Small intestine (tissue), 7 donors: ENCODE results near the gene TICRR. TPM values are rescaled to one million over a fixed set of nuclear protein-coding genes. Genes with fewer than 3 reads are reported as not detected.
A peak's percentile ranks its signal among the peaks of the same experiment; 100 is the strongest.

Source experiments
- DNase-seq, 2 donors: peaks; one replicate each; pipeline versions ENCODE4 v3.0.0 to v3.0.0-alpha.2; 2013
- FAIRE-seq: peaks from 2 replicates; lab custom pipeline; 2012; peaks lifted over from hg19 to GRCh38; lab: Jason Lieb, UNC
- H3K27ac ChIP-seq, 3 donors: one replicate each; pipeline ENCODE4 v1.5.1; 2013; ENCODE audit warnings: low read length in 2 of 3, mild to moderate bottlenecking in 2 of 3, control low read depth in 1 of 3, inconsistent platforms in 1 of 3, low read depth in 1 of 3, moderate library complexity in 1 of 3
- H3K27me3 ChIP-seq, 3 donors: one replicate each; pipeline ENCODE4 v1.6.1; 2013; ENCODE audit warnings: low read length in 3 of 3, inconsistent platforms in 1 of 3; ENCODE audit not compliant: control insufficient read depth in 3 of 3, insufficient read depth in 3 of 3
- H3K36me3 ChIP-seq, 3 donors: one replicate each; pipeline ENCODE4 v1.6.1; 2013; ENCODE audit warnings: low read length in 3 of 3, inconsistent platforms in 1 of 3, low read depth in 1 of 3, mild to moderate bottlenecking in 1 of 3, moderate library complexity in 1 of 3; ENCODE audit not compliant: control insufficient read depth in 3 of 3, insufficient read depth in 2 of 3
- H3K4me1 ChIP-seq, 3 donors: one replicate each; pipeline ENCODE4 v1.6.1; 2013; ENCODE audit warnings: low read length in 2 of 3, inconsistent platforms in 1 of 3, low read depth in 1 of 3, mild to moderate bottlenecking in 1 of 3, moderate library complexity in 1 of 3; ENCODE audit not compliant: control insufficient read depth in 3 of 3, insufficient read depth in 2 of 3
- H3K4me3 ChIP-seq, 3 donors: one replicate each; pipeline ENCODE4 v1.5.1; 2013; ENCODE audit warnings: low read length in 3 of 3, control low read depth in 1 of 3, inconsistent platforms in 1 of 3, low read depth in 1 of 3, mild to moderate bottlenecking in 1 of 3, moderate library complexity in 1 of 3
- H3K9me3 ChIP-seq, 2 donors: one replicate each; pipeline ENCODE4 v1.6.1; 2013; ENCODE audit warnings: low read depth in 1 of 2, low read length in 1 of 2; ENCODE audit not compliant: control insufficient read depth in 2 of 2, insufficient read depth in 1 of 2
- WGBS, 3 donors: extraction: QIAGEN DNeasy Blood & Tissue Kit; methylation state at CpG; one replicate each; pipeline ENCODE4 v1.1.7; 2013; 5-methylcytosine and 5-hydroxymethylcytosine counted together
- polyA plus RNA-seq, 4 donors: library from polyadenylated mRNA; stranded (reverse) in 3 of 4; unstranded in 1 of 4; fragments of 200-250 nt in 3 of 4; fragments of 120-200 nt in 1 of 4; gene quantifications; one replicate each; pipeline versions ENCODE4 v1.2.1 to v1.2.3, GENCODE V29; 2013
- donor health status: healthy with polysubstance abuse.
- donor health status: control.
- donor health status: control.
- donor health status: Bipolar disorder and iron deficiency.
- donor health status: healthy.

Gene TICRR
- polyA plus RNA-seq, 4 donors: 0.22 to 4.1 (median 3.7) TPM; not detected in 1

DNA sequence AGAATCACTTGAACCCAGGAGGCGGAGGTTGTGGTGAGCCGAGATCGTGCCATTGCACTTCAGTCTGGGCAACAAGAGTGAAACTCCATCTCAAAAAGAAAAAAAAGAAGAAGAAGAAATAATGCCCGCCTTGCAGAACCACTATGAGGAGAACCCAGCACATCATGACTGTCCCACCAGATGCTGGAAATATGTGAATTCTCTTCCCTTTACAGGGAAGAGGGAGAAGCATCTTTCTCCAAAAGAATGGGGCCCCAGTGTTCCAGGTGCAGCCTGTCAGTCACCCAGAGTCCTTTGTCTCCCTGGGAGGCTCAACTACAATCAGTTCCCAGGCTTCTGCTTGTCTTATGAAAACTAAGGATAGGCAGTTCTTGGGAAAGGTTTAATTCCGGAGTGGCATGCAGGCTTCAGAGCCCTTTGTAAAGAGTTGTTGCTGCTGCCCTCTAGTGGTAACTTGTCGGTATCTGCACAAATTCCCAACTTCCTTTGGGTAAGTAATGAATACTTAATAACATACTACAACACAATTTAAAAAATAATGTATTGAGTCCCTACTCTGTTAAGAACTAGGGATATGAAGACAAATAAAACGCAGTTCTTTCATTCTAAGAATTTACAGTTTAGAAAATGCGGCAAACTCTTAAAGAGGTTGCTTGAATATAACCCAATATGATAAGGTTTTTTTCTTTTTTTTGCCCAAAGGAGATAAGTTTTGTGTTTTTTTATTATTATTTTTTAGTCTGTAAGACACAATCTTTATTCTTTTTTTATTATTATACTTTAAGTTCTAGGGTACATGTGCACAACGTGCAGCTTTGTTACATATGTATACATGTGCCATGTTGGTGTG is 18.6 kb upstream of the TICRR start:
- WGBS, 3 donors: 19 to 52% (median 49%) methylated on average over 6 to 9 of the region's 9 CpGs
- no peak for FAIRE-seq
- no peak overlapping the region for H3K27ac ChIP-seq

DNA sequence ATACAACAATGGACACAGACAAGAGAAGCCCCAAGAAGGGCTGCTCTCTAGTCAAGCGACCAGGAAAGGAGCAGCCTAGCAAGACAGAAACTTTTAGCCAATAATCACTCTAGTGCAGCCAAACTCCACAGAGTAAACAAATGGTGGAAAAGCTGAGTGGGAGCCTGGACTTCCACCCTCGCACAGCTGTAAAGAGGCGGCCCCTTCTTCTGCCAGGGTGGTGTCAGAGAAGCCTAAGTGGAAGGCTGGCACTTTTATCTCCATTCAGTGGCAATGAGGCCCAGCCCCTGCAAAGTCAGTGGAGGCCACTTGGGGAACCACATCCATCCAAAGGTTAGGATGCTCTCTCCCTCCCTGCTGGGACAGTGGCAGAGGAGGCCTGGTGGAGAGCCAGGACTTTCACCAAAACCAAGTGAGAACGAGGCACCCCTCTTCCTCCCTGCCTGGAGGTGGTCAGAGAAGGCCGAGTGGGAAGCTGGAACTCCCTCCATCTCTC is 15.5 kb upstream of the TICRR start:
- FAIRE-seq (no peak), DNase-seq (peak in 1 of 2 donors; percentile 66)
- no peak overlapping the region for H3K4me3 ChIP-seq
- no peaks in the 10 kb centered on the region for H3K27me3 ChIP-seq
- H3K4me1 ChIP-seq: no peaks in the 10 kb centered on the region
- 32 to 55% (median 38%) methylated on average over 5 of the region's 5 CpGs for WGBS, 3 donors
- H3K27ac ChIP-seq: no peak overlapping the region
- H3K9me3 ChIP-seq: no peaks in the 10 kb centered on the region
- no peaks in the 10 kb centered on the region for H3K36me3 ChIP-seq

More for the DNA sequence above, 18.6 kb upstream of the TICRR start:
- H3K4me3 ChIP-seq: no peak overlapping the region
- H3K36me3 ChIP-seq: no peaks in the 10 kb centered on the region
- no peaks in the 10 kb centered on the region for H3K27me3 ChIP-seq
- no peaks in the 10 kb centered on the region for H3K4me1 ChIP-seq
- no peaks in the 10 kb centered on the region for H3K9me3 ChIP-seq
- DNase-seq: peak; percentile 71 to 79

DNA sequence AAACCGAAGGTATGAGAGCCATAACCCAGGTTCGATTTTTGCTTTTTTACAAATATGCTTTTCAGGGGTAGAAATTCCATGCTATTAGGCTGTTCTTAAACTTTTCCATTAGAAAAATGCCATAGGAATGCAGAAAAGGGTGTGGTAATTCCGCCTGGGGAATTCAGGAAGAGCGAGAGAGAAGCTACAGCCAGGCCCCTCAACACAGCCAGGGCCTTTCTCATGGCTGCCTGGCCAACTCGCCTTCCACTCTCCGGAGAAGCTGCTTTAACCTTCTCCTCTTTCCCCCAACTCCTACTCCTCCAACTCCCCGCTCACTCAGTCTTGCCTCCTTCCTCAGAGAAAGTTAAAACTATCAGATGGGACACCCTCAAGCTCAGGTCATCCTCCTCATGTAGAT is 9.1 kb upstream of the TICRR start:
- H3K4me1 ChIP-seq: no peaks in the 10 kb centered on the region
- H3K27ac ChIP-seq: no peak overlapping the region
- 73 to 80% (median 76%) methylated on average over 7 of the region's 7 CpGs for WGBS, 3 donors
- no peak for FAIRE-seq
- H3K36me3 ChIP-seq: no peaks in the 10 kb centered on the region
- H3K27me3 ChIP-seq: no peaks in the 10 kb centered on the region
- no peak overlapping the region for H3K4me3 ChIP-seq
- no peak for DNase-seq
- H3K9me3 ChIP-seq: peaks cover 0 to 5% of the 10 kb centered on the region in 2 donors

DNA sequence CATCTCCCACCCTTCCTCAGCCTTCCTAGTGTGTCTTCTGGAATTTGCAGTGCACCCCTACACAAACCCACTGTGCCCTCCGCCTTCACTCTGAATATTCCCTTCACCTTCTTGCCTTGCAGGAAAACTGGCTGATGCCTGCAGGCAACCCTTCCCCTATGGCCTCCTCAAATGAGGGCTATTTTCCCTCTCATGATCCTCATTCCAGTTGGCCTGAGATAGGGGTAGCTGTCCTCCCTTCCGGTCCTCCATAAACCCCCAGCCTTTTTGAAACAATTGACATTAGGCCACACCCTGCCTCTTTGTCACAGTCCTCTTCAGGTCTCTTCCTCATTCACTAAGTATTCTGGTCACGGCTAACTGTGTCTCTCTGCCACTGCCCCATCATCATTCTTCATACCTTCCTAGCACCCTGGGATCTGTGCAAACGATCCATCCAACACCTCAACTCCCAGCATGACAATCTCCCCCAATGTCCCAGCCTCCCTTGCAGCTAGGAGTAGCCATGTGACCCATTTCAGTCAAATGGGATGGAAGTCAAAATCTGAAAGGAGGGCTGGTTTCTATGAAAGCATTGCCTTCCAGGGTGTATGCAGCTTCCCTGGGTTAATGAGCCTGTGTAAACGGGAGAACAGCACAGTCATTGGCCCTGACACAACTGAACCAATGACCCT is 8.5 kb upstream of the TICRR start:
- FAIRE-seq: no peak
- Histone ChIP-seq H3K27me3 (peaks cover 0 to 1% (median 0%) of the 10 kb centered on the region in 3 donors), H3K4me1 (no peaks in the 10 kb centered on the region), H3K36me3 (no peaks in the 10 kb centered on the region), H3K9me3 (peaks cover 0 to 5% of the 10 kb centered on the region in 2 donors), H3K4me3 (no peak overlapping the region), H3K27ac (no peak overlapping the region)
- no peak for DNase-seq
- WGBS, 3 donors: 69 to 85% (median 79%) methylated on average over 5 of the region's 5 CpGs

DNA sequence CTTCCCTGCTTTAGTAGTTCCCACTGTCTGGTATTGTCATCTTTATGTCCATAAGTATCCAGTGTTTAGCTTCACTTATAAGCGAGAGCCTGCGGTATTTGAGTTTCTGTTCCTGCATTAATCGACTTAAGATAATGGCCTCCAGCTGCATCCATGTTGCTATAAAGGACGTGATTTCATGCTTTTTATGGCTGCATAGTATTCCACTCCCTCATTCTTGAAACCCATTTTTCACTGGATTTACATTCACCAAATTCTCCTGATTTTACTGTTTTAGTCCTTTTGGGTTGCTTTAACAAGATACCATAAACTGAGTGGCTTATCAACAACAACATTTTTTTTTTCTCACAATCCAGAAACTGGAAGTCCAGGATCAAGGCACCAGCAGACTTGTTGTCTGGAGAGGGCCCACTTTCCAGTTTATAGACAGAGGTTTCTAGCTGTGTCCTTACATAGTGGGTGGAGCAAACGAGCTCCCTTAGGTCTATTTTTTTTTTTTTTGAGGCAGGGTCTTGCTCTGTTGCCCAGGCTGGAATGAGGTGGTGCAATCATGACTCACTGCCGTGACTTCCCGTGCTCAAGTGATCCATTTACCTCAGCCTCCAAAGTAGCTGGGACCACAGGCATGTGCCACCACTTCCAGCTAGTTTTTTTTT is 6.1 kb upstream of the TICRR start:
- Histone ChIP-seq H3K27ac (no peak overlapping the region), H3K36me3 (no peaks in the 10 kb centered on the region), H3K4me3 (no peak overlapping the region), H3K27me3 (peaks cover 0 to 4% (median 0%) of the 10 kb centered on the region in 3 donors), H3K4me1 (no peaks in the 10 kb centered on the region), H3K9me3 (peaks cover 0 to 5% of the 10 kb centered on the region in 2 donors)
- WGBS, 3 donors: 79 to 83% (median 83%) methylated on average over 7 of the region's 7 CpGs
- DNase-seq (no peak), FAIRE-seq (no peak)

DNA sequence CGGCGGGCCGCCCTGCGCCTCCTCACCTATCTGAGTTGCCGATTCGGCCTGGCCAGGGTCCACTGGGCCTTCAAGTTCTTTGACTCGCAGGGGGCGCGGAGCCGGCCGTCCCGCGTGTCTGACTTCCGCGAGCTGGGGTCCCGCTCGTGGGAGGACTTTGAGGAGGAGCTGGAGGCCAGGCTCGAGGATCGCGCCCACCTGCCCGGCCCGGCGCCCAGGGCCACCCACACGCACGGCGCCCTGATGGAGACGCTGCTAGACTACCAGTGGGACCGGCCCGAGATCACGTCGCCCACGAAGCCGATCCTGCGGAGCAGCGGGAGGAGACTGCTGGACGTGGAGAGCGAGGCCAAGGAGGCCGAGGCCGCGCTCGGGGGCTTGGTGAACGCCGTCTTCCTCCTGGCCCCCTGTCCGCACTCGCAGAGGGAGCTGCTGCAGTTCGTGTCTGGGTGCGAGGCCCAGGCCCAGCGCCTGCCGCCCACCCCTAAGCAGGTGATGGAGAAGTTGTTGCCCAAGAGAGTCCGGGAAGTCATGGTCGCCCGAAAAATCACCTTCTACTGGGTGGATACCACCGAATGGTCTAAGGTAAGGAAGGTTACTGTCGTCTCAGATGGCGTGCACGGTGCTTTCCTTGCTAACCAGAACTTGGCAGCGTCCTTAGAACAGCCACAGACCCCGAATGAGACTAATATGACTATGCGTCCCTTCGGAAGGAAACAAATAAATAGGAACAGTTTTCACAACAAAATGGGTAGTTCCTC is 567 bp downstream of the TICRR start:
- Histone ChIP-seq H3K9me3 (no peaks in the 10 kb centered on the region), H3K4me1 (peaks cover 0 to 6% (median 0%) of the 10 kb centered on the region in 3 donors), H3K36me3 (peaks cover 0 to 5% (median 0%) of the 10 kb centered on the region in 3 donors), H3K27me3 (peaks cover 0 to 4% (median 0%) of the 10 kb centered on the region in 3 donors), H3K27ac (no peak overlapping the region), H3K4me3 (peak overlapping the region; percentile 51 to 88 (median 62))
- WGBS, 3 donors: 1% methylated on average over 52 to 60 of the region's 60 CpGs
- FAIRE-seq (no peak), DNase-seq (peak in 1 of 2 donors; percentile 39)

DNA sequence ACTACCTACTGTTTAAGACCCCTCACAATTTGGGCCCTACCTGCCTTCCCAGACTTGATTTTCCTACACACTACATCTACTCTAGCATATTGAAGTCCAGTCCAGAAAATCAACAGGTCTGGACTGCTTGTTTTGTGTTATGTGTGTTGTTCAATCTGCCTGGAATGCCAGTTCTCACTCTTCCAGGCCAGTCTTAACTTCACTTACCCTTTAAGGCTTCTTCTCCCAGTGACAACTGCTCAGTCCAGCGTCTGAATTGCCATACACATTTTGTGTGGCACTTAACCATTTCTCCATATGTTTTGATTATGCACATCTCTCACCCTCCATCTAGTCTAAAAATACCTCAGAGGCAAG is 1.1 kb downstream of the TICRR start:
- Histone ChIP-seq H3K27me3 (peaks cover 0 to 4% (median 0%) of the 10 kb centered on the region in 3 donors), H3K4me3 (peak overlapping the region in 1 of 3 donors; percentile 62), H3K36me3 (peaks cover 0 to 5% (median 0%) of the 10 kb centered on the region in 3 donors), H3K4me1 (peaks cover 0 to 6% (median 0%) of the 10 kb centered on the region in 3 donors), H3K27ac (no peak overlapping the region), H3K9me3 (no peaks in the 10 kb centered on the region)
- FAIRE-seq: no peak
- 5 to 13% (median 5%) methylated on average over 1 of the region's 1 CpG for WGBS, 3 donors
- DNase-seq: peak in 1 of 2 donors; percentile 11
